Right forelimb (tissue), 1 donor: ENCODE results near the gene SCFD2.
"Not testable (repeated sequence)": the region's sequence is repeated elsewhere in the genome, so short reads cannot be mapped to it uniquely, and the experiment has no call there.

Experiments
- DNase-seq: peaks from one replicate; pipeline ENCODE4 v3.0.0-alpha.2; 2018

SCFD2 gene

DNA sequence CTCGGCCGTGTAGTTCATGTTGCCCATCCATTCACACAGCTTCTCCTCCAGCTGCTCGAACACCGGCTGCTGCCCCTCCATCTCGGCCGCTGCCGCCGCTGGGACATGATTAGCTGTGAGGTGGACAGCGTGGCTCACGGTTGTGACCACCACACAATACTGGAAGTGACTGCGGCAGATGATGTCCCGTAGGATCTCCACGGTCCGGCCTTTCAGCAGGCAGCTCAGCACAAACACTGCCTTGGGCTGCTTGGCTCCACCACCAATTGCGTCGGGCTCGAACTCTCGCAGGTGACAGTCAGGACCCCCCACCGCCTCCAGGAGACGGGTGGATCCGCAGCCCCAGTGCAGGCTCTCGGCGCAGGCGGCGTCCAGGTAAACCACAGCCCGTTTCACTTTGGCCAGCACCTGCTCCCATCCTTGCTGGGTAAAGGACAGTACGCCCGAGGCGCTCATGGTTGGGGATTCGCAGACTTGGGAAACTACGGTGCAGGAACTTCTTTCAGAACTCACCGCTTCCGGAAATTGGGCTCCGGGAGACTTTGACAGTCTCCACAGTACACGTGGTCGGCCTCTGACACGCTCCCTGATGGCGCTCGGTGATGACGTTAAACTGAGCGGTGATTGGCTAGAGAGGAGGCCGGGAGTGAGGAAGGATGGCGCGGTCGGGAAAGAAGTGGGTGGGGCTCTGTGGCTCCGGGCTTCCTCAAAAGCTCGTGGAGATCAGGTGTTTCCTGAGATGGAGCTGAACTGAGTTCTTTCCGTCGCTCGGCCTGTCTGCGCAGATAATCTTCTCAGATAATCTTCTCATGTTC lies at the start of gene SCFD2:
Gene SCFD2, minus strand, starts transcription at position 576 of the 815 bp plus-strand sequence.
- DNase-seq: peak; percentile 98

DNA sequence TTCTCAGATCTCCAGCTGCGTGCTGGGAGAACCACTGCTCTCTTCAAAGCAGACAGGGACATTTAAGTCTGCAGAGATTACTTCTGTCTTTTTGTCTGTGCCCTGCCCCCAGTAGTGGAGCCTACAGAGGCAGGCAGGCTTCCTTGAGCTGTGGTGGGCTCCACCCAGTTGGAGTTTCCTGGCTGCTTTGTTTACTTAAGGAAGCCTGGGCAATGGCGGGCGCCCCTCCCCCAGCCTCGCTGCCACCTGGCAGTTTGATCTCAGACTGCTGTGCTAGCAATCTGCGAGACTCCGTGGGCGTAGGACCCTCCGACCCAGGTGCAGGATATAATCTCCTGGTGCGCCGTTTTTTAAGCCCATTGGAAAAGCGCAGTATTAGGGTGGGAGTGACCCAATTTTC lies 43.6 kb upstream of the SCFD2 start:
- not testable (repeated sequence) for DNase-seq

DNA sequence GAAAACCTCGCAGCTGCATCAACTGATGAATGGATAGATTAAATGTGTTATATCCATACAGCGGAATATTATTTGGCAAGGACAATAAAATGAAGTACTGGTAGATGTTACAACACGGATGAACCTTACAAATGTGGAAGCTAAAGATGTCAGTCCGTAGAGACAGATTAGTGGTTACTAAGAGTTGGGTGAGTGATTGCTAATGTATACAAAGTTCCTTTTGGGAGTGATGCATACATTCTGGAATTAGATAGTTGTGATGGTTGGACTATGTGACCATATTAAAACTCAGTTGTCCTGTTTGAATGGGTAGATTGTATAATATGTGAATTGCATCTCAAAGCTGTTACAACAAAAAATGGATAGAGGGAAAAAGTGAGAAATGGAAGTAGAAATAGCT lies 14.4 kb upstream of the SCFD2 start:
- DNase-seq: no peak

DNA sequence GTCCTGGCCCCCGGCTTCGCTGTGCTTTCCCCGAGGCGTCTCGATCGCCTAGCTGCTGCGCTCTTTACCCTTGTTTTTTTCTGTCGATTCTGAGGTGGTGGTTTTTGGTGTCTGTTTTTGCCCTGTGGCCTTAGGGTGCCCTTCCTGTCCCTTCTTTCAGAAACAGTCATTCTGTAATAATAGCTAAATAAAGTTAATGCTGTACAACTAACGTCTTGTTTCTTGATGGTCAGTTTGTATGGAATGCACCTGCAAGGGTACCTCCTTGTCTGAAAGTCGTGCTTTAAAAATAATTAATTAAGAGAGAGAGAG lies 12.3 kb upstream of the SCFD2 start:
- DNase-seq: no peak

DNA sequence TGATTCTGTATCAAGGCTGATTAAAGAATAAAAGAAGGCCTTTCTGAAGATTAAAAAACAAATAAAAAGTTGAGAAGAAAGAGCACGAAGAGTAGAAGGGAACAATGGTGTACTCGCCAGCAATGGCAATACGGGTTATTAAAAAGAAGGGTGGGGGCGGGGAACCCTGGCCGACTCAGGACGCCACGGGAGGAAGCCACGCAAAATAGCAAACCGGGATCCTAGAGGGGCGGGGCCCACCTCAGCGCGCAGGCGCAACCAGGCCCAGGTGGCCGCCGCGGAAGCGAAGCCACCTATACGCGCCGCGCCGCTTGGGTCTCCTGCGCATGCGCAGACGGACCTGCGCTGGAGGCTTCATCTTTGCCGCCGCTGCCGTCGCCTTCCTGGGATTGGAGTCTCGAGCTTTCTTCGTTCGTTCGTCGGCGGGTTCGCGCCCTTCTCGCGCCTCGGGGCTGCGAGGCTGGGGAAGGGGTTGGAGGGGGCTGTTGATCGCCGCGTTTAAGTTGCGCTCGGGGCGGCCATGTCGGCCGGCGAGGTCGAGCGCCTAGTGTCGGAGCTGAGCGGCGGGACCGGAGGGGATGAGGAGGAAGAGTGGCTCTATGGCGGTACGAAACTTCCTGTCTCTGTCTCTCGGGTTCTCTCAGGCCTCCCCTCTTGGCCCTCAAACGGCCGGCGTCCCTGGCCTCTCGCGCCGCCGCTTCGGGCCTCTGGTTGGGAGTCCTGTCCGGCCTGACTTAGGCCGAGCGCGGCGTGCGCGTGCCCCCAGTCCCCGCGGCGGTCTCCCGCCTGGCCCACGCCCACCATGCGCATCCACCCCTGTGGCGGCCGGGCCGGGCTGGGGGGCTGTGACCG lies 11.7 kb upstream of the SCFD2 start, which contains the start of gene FIP1L1:
Gene FIP1L1, plus strand, starts transcription at position 323 of the 852 bp plus-strand sequence. Its CDS starts 198 bp downstream, at position 521.
- DNase-seq: peak; percentile 95

DNA sequence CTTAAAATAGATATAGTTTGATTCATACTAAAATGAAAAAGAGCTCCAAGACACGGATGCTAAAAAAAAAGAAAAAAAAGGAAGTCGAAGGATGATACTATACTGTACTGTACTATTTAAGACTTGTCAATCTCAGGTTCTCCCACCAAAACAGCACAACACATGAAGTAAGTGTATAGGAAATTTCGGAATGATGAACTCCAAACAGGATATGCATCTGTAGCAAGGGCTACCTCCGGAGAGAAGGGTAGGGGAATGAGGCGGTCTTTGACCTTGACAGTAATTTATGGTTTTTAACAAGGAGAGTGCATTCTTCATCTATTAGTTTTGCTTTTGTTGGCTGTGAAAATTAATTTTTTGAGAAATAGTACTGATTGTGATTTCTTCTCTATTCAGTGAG lies 11.0 kb upstream of the SCFD2 start:
- DNase-seq: no peak

DNA sequence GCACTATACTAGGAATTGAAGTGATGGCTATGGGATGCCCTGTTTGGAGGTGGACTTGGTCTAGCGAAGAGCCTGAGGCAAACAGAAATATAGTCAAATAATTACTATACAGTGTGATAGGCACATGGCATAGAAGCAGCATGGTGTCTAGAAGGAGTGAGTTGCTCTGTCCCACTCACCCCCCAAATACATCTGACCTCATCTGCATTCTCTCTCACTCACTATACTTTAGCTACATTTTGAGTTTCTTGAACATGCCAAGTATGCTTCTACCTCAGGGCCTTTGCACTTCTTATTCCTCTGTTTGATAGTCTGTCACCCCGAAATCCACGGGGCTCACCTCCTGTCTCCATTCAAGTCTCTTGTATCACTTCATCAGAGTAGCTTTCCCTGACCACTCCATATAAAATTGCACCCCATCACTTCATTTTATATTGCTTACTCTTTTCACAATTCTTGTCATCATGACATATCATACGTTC lies 9.0 kb upstream of the SCFD2 start:
- DNase-seq: no peak

DNA sequence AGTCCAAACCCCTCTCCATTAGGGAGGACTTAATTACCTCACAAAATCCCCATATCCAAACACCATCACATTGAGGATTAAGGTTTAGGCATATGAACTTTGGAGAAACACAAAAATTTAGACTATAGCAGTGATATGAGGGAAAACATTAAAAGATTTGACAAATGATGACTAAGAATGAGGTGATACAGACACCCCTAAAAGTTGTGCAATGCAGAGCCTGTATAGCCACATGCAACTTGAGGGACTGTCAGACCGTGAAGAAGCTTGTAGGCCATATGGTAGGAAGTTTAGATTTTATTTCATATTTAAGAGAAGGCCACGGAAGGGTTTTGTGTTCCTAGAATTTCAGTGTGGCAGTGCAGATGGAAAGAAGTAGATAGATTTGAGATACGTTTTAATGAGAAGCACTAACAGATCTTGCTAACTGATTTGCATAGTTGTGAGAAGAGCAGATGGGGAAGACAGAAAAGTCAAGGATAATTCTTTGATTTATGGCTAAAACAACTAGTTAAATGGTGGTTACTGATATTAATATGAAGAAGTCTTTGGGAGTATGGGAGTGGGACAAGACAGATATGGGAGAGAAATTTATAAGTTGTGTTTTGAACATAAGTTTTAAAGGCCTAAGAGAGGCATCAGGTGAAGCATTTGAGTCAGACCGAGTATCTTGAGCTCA lies 6.1 kb upstream of the SCFD2 start:
- no peak for DNase-seq

DNA sequence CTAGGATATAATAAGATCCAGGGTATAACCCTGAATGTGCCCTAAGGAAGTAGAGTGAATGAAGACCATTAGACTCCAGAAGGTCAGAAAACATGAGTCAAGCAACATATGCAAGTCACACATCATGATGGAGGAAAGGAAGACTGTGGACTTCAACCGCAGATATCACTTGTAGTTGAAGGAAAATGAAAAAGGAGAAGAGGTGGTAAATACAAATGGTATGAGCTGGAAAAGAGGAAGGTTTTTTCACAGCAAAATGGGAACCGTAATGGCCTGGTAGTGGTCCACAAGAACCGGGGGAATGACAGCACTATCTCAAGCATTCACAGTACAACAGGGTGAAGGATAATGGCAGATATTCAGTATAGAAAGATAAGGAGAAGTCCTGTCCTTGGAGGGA lies 5.2 kb upstream of the SCFD2 start:
- no peak for DNase-seq

DNA sequence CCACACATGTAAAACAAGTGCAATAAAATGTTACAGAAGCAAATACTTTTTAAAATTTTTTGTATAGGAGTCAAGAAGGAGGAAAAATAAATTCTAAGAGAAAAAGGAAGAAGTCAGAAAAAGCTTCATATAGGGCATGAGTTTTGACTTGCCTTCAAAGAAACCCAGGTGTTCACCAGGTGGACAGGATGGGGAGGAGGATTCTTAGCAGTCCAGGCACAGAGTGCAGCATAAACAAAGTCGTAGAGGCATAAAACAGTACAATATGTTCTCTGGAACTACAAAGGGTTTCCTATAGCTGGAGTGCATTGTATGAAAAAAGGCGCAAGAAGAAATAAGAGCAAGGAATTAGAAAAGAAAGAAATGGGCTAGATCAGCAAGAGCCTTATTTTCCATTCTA lies 1.9 kb upstream of the SCFD2 start:
- no peak for DNase-seq

DNA sequence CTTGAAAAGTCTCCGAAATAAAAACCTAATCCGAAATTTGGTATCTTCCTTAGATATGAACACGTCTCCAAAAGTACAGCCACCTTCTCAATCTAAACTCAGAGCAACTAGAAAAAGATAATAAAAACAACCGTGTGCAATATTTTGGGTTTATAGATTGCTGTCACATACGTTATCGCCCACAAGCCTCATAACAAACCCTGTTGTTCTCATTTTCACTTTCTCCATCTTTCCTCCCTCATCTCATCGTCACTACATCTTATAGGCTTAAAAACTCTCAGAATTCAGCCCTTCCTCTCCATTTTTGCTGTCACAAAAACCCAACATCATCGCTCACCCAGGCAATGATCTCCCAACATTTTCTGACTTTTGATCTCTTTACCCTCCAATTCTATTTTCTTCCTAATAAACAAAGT lies 448 bp upstream of the SCFD2 start:
- no peak for DNase-seq

DNA sequence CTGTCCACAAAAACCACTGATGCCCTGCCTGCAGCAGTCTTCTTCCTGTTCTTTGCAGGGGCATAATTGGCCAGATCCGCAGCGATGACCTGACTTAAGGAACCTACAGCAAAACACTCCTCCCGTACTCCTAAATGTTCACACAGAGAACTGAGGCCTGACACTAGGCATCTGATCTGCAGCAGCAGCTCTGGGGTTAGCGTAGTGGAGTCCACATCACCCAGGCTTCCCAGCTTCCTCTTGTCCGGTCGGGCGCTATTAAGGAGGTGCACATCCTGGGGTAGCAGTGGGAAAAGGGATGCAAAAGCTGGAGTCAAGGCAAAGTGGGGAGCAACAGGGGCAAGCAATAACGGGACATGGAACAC lies 758 bp downstream of the SCFD2 start:
- no peak for DNase-seq

DNA sequence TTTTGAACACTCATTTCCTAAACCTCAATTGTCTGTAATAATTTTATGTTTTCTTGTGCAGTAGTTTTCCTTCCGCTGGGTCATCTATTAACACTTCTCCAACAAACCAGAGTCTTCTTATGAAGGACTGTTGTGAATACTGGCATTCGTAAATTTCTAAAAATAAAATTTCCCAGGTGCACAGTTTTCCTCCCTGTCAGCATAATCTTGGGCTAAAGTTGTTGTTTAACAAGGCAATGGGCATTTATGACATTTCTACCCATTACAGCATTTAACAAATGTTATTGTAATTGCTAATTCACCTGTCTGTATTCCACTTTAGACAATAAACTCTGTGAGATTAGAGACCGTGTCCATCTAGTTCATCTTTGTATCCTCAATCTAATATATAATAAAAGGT lies 1.2 kb downstream of the SCFD2 start:
- DNase-seq: no peak

DNA sequence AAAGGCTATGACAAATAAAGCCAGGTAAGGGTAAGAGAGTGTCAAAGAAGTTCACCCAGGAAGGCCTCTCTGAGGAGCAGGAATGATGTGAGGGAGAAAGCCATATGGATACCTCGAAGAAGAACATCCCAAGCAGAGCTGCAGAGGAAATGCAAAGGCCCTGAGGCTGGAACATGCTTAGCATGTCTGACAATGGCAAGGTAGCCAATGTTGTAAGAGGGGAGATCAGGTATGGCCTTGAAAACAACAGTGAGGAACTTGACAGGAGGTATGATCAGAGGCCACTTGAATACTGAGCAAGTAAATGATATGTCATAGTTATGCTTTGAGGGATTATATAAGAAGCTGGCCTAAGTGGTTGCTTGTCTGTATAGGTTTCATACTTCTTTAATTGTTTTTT lies 3.8 kb downstream of the SCFD2 start:
- DNase-seq: no peak

DNA sequence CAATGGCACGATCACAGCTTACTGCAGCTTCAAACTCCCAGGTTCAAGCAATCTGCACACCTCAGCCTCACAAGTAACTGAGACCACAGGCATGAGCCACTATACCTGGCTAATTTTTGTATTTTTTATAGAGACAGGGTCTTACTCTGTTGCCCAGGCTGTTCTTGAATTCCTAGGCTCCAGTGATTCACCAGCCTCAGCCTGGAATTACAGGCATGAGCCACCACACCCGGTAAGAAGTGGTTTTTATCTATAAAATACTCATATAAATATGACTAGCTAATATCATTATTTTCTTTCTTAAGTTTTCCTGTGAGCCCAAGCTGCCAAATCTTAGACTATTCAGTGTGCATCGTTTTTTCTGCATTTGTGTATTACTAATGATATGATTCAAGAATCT lies 4.4 kb downstream of the SCFD2 start:
- DNase-seq: no peak

DNA sequence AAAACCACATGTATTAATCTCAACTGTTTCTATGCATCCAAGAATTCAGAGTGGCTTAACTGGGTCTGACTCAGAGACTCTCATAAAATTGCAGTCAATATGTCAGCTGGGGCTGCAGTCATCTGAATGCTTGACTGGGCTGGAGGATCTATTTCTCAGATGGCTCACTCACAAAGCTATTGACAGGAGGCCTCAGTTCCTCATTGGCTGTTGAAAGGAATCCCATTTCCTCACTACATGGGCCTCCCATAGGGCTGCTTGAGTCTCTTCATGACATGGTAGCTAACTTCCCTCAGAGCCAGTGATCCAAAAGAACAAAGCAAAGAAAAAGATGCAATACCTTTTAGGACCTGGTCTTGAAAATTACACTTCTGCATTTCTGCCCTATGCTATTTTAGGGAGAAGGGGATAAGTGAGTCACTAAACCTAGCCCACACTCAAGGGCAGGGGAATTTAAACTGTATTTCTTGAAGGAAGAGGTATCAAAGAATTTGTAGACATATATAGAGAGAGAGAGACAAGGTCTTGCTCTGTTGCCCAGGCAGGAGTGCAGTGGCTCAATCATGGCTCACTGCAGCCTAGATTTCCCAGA lies 9.8 kb downstream of the SCFD2 start:
- no peak for DNase-seq

DNA sequence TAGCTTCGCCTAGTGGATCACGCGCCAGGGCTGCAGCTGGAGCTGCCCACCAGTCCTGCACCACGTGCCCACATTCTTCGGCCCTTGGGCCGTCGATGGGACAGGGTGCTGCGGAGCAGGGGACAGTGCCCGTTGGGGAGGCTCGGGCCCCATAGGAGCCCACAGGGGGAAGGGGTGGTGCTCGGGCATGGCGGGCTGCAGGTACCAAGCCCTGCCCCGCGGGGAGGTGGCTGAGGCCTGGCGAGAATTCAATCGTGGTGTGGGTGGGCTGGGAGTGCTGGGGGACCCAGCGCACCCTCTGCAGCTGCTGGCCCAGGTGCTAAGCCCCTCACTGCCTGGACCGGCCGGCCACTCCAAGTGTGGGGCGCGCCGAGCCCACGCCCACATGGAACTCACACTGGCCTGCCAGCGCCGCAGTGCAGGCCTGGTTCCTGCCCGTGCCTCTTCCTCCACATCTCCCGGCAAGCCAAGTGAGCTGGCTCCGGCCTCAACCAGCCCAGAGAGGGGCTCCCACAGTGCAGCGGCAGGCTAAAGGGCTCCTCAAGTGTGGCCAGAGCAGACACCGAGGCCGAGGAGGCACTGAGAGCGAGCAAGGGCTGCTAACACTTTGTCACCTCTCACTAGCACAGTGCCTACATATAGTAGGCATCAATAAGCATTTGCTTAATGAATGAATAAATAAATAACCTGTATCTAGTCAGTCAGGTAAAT lies 11.7 kb downstream of the SCFD2 start:
- no peak for DNase-seq

DNA sequence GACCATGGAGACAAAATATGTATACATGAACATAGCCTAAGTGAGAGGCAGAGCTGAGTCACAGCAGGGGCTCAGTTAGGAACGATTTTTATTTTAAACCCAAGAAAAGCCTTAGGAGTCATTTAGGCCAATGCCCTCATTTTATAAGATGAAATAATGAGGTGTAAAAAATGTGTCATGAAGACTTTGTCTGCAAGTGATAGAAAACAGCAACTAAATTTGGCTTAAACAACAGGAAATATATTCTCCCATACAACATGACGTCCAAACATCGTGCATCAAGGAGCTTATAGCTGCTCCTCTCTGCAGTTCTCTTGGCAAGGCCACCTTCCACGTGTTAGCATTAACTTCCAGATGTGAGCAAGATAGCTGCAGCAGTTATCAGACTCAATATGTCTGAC lies 16.8 kb downstream of the SCFD2 start:
- no peak for DNase-seq

DNA sequence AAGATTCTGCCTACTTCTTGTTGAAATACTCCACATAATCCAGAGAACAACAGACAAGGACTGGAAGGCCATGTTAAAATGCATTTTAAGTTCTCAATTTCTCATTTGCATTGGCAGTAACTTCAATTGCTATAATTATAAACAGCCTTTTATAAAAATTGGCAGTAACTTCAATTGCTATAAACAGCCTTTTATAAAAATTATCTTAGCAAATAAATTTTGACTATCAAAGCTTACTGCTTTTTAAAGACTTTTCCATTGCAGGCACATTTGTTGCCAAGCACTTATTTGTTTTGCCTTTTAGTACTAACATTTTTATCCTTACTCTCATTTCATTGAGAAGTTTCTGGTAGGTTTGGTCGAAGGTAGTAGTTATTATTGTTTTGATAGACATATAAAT lies 17.8 kb downstream of the SCFD2 start:
- no peak for DNase-seq

DNA sequence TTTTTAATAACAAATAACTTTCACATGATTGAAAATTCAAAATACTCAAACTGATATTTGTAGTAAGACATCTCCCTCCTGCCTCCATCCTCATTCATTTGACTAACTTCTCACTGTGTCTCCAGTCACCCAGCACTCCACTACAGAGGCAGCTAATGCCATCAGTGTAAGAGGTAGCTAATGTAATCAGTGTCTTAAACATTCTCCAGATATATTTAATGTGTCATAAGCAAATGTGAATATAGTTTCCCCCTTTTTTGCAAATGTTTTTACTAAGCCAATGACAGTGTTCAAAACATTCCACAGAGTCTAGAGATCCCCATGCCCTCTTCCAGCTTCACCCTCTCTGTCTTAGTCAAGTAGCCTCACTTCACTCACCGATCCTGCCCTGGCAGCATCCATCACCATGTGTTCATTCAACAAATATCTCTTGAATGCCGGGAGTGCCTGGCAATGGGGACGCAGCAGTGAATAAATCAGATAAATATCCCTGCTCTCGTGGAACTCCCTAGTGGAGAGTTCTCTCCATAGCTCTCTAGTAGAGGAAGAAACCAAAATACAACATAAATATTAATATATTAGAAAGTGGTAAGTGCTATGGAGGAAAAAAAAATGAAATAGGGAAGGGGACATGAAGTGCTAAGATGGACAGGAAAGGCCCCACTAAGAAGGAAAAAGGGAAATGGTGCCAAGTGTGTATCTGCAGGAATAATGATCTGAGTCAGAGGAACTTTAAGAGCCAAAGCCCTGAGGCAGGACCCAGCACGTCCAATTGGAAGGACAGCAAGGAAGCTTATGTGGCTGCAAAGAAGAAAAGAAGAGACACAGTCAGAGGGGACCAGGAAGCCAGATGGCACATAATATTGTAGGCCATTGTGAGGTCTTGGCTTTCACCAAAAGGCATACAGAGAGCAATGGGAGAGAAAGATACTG lies 18.7 kb downstream of the SCFD2 start:
- no peak for DNase-seq

DNA sequence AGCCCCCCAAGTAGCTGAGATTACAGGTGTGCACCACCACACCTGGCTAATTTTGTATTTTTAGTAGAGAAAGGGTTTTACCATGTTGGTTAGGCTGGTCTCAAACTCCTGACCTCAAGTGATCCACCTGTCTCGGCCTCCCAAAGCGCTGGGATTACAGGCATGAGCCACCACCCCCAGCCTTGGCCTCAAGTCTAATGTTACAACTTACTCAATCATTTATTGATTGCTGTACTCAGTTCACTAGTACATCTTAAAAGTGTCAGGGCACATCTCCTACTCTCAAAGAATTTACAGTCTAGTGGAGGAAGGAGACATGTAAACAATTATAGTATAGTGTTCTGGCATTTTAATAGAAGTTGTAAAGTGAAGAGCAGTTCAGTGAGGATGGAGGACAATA lies 19.5 kb downstream of the SCFD2 start:
- not testable (repeated sequence) for DNase-seq
